ENCODE measurements around the gene EDNRA.
A peak's percentile ranks its signal among the peaks of the same experiment; 100 is the strongest.

EDNRA gene

GRCh38 chr4:147498031-147498660 lies 17.2 kb downstream of the EDNRA start:
- DNase-seq, result no peak

GRCh38 chr4:147508346-147508745 lies 27.4 kb downstream of the EDNRA start:
- no peak for DNase-seq

GRCh38 chr4:147509386-147509785 lies 28.5 kb downstream of the EDNRA start:
- DNase-seq, result no peak

GRCh38 chr4:147510962-147511668 lies 30.2 kb downstream of the EDNRA start:
- DNase-seq, result no peak

GRCh38 chr4:147513091-147513490 lies 32.2 kb downstream of the EDNRA start:
- no peak for DNase-seq

- no peak for DNase-seq
Observed at GRCh38 chr4:147513952-147514351, 33.1 kb downstream of the EDNRA start.

GRCh38 chr4:147515220-147515936 lies 34.5 kb downstream of the EDNRA start:
- DNase-seq, result no peak

- DNase-seq, result no peak
Observed at GRCh38 chr4:147516133-147516532, 35.2 kb downstream of the EDNRA start.

GRCh38 chr4:147518086-147518485 lies 37.2 kb downstream of the EDNRA start:
- no peak for DNase-seq

- DNase-seq, result peak; percentile 42 to 49
Observed at GRCh38 chr4:147518846-147519767, 38.2 kb downstream of the EDNRA start.

- no peak for DNase-seq
Observed at GRCh38 chr4:147524601-147525000, 43.7 kb downstream of the EDNRA start.

- no peak for DNase-seq
Observed at GRCh38 chr4:147525494-147526271, 44.8 kb downstream of the EDNRA start.

GRCh38 chr4:147526272-147526654 lies 45.4 kb downstream of the EDNRA start:
- no peak for DNase-seq

- DNase-seq, result no peak
Observed at GRCh38 chr4:147528054-147528453, 47.2 kb downstream of the EDNRA start.

GRCh38 chr4:147530134-147530533 lies 49.2 kb downstream of the EDNRA start:
- DNase-seq, result no peak

GRCh38 chr4:147530723-147531122 lies 49.8 kb downstream of the EDNRA start:
- no peak for DNase-seq

GRCh38 chr4:147532896-147533295 lies 52.0 kb downstream of the EDNRA start:
- no peak for DNase-seq

GRCh38 chr4:147533331-147533730 lies 52.4 kb downstream of the EDNRA start:
- DNase-seq, result no peak

GRCh38 chr4:147535124-147535523 lies 54.2 kb downstream of the EDNRA start:
- no peak for DNase-seq

- no peak for DNase-seq
Observed at GRCh38 chr4:147538711-147539110, 57.8 kb downstream of the EDNRA start.

GRCh38 chr4:147539959-147540358 lies 59.1 kb downstream of the EDNRA start:
- DNase-seq, result no peak

Data from activated T-cell treated with anti-CD3 and anti-CD28 coated beads, Interleukin-2, amount 50 U/mL, for 48 hours (primary cell).